Activated T-cell treated with anti-CD3 and anti-CD28 coated beads, Interleukin-2, amount 50 U/mL, for 4 hours (primary cell): ENCODE data around the gene EVA1B. TPM values are rescaled to one million over a fixed set of nuclear protein-coding genes. Genes with fewer than 3 reads are reported as not detected.

Experiments
- ATAC-seq, 2 donors: fragments of 200-7000 bp; cut with Tn5 transposase; one replicate each; pipeline ENCODE4 v1.10.0; 2021
- DNase-seq: peaks from one replicate; pipeline ENCODE4 v3.0.0-alpha.2; 2020
- H3K27me3 Mint-ChIP-seq: one replicate; pipeline ENCODE4 v1.8.0; 2021; ENCODE audit warnings: low read depth, mixed read lengths
- H3K36me3 Mint-ChIP-seq: one replicate; pipeline ENCODE4 v1.8.0; 2022; ENCODE audit warnings: mixed read lengths; ENCODE audit not compliant: insufficient read depth
- H3K4me1 Mint-ChIP-seq: one replicate; pipeline ENCODE4 v1.8.0; 2021; ENCODE audit warnings: low read depth, mixed read lengths
- H3K4me3 Mint-ChIP-seq: one replicate; pipeline ENCODE4 v1.8.0; 2021; ENCODE audit warnings: mild to moderate bottlenecking, moderate library complexity, mixed read lengths
- H3K9me3 Mint-ChIP-seq: one replicate; pipeline ENCODE4 v1.8.0; 2021; ENCODE audit warnings: mixed read lengths
- total RNA-seq, 3 donors: library from RNA; stranded (reverse); gene quantifications; one replicate each; pipeline ENCODE4 v1.2.1, GENCODE V29; 2021

Gene EVA1B
- total RNA-seq, 3 donors from 2014 or later, result 2.2 to 5.5 (median 4.5) TPM

DNA sequence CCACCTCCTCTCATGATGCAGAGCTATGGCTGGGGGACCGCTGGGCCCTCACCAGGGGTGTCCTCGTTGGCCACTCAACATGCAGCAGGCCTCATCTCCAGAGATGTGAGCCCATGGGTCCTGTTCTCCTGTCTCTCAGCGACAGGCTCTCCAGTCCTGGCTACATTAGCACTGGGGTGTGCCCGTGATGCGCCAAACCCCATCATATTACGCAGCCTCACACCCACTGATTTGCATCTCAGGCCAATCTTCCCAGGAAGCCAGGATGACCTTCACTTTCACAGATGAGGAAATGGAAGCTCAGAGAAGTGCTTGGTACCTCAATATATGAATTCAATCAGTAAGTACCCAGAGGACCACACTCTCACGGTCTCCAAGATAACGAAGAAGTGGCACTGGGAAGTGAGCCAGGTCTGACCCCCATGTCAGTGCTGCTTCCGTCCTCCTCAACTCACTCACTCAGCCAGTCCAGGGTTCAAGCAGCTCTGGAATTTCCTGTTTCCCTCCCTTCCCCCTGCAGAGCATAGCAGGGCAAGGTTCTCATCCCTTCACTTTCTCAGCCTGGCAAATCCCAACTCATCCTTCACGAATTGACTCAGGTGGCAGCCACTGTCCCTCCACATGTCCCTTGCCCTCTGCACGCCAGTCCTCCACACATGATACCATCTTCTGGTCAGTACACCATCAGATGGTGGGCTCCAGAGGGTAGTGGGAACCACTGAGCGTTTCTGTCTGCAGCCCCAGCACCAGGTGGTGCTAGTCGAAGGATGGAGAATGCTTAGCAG lies 28.9 kb upstream of the EVA1B start:
- Mint-ChIP-seq H3K4me3 (no peak overlapping the region), H3K27me3 (no peaks in the 10 kb centered on the region), H3K36me3 (peaks cover 30% of the 10 kb centered on the region), H3K9me3 (no peaks in the 10 kb centered on the region), H3K4me1 (peaks cover 26% of the 10 kb centered on the region)
- ATAC-seq, result no peak
- DNase-seq, result no peak

GRCh38 chr1:36351227-36351977 lies 28.0 kb upstream of the EVA1B start:
- no peaks in the 10 kb centered on the region for H3K27me3 Mint-ChIP-seq
- H3K36me3 Mint-ChIP-seq, result peaks cover 30% of the 10 kb centered on the region
- ATAC-seq (peak in 1 of 2 donors; percentile 24), DNase-seq (no peak)
- H3K4me3 Mint-ChIP-seq, result no peak overlapping the region
- peaks cover 26% of the 10 kb centered on the region for H3K4me1 Mint-ChIP-seq
- no peaks in the 10 kb centered on the region for H3K9me3 Mint-ChIP-seq

GRCh38 chr1:36350659-36351226 lies 27.3 kb upstream of the EVA1B start:
- peak; percentile 86 to 89 for ATAC-seq
- H3K36me3 Mint-ChIP-seq, result peaks cover 30% of the 10 kb centered on the region
- H3K4me3 Mint-ChIP-seq, result no peak overlapping the region
- H3K27me3 Mint-ChIP-seq, result no peaks in the 10 kb centered on the region
- peaks cover 26% of the 10 kb centered on the region for H3K4me1 Mint-ChIP-seq
- no peaks in the 10 kb centered on the region for H3K9me3 Mint-ChIP-seq
- peak; percentile 38 for DNase-seq

DNA sequence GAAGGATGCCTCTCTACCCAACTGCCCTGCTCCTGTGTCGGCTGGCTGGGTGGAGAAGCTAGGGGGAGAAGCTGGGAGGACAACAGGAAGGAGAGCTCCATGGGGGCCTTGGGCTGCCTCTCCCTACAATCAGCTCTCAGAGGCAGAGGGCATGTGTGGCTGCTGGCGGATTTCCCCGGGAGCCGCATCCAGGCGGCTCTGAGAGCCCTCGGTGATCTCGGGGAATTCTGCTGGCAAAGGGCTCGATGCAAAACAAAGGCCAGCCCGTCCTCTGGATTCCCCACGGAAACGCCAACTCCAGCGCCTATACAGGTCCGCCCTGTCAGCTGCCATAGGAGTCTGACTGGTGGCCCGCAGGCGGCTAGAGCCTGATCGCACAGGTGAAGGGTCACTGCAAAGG lies 26.4 kb upstream of the EVA1B start:
- Mint-ChIP-seq H3K27me3 (no peaks in the 10 kb centered on the region), H3K4me1 (peaks cover 26% of the 10 kb centered on the region), H3K4me3 (no peak overlapping the region), H3K9me3 (no peaks in the 10 kb centered on the region), H3K36me3 (peaks cover 27% of the 10 kb centered on the region)
- DNase-seq (no peak), ATAC-seq (no peak)

DNA sequence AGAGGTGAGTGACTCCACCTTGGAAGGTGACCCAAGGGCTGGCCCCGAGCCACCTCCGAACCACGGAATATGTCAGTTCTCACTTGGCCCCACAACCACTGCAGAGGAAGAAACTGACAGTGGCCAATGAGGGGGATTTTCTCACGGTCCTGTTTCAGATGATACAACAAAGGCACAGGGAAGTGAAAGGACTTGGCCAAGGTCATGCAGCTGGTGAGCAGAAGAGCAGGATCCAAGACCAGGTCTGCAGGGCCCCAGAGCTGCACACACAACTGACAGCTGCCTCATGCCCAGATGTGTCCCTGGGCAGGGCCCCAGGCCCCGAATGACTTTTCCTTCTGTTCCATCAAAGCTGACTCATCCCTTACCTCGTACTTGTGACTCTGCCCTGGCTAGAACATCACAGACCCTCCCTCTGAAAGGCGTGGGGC lies 25.8 kb upstream of the EVA1B start:
- Mint-ChIP-seq H3K9me3 (no peaks in the 10 kb centered on the region), H3K4me1 (peaks cover 26% of the 10 kb centered on the region), H3K36me3 (peaks cover 25% of the 10 kb centered on the region), H3K27me3 (no peaks in the 10 kb centered on the region), H3K4me3 (no peak overlapping the region)
- peak in 1 of 2 donors; percentile 17 for ATAC-seq
- no peak for DNase-seq

GRCh38 chr1:36346741-36347370 lies 23.4 kb upstream of the EVA1B start:
- Mint-ChIP-seq H3K36me3 (peaks cover 16% of the 10 kb centered on the region), H3K9me3 (no peaks in the 10 kb centered on the region)

DNA sequence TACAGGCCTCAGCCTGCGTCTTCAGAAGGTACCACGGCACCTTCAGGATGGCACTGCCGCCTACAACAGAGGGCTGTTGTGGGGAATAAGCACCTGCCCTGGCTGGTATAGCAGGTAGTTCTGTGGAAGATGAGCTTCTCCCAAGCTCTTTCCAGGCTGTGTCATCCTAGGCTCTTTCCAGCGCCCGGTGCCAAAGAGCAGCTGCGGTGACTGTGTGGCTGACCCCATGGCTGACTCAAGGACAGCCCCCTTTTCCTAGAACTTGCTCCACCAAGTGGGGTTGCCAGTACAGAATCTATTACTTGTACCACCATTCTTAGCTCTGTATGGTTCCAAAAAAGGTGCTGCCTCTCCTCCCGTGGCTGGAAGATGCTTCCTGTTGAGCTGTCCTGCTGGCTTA lies 21.9 kb upstream of the EVA1B start:
- no peaks in the 10 kb centered on the region for H3K27me3 Mint-ChIP-seq
- H3K4me1 Mint-ChIP-seq, result peaks cover 4% of the 10 kb centered on the region
- DNase-seq (no peak), ATAC-seq (no peak)
- no peaks in the 10 kb centered on the region for H3K9me3 Mint-ChIP-seq
- peaks cover 24% of the 10 kb centered on the region for H3K36me3 Mint-ChIP-seq
- H3K4me3 Mint-ChIP-seq, result no peak overlapping the region

More at GRCh38 chr1:36346741-36347370, 23.4 kb upstream of the EVA1B start:
- DNase-seq, result no peak
- H3K4me1 Mint-ChIP-seq, result peaks cover 19% of the 10 kb centered on the region
- no peak overlapping the region for H3K4me3 Mint-ChIP-seq
- no peak for ATAC-seq
- H3K27me3 Mint-ChIP-seq, result no peaks in the 10 kb centered on the region

DNA sequence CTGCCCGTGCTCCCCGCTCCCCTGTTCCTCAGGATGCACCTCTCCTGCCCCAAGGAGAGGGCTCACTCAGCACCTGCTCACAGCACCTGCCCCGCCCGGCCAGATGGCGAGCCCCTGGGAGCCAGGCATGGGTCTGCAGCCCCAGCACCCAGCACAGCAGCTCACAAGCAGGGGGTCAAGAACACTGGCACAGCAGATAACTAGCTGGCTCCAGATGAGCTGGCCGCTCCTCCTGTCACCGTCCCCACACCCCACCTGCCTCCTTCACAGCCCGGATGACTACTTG lies 20.9 kb upstream of the EVA1B start:
- H3K9me3 Mint-ChIP-seq, result no peaks in the 10 kb centered on the region
- H3K4me3 Mint-ChIP-seq, result no peak overlapping the region
- H3K4me1 Mint-ChIP-seq, result peaks cover 5% of the 10 kb centered on the region
- no peak for ATAC-seq
- no peak for DNase-seq
- H3K27me3 Mint-ChIP-seq, result no peaks in the 10 kb centered on the region
- peaks cover 25% of the 10 kb centered on the region for H3K36me3 Mint-ChIP-seq

DNA sequence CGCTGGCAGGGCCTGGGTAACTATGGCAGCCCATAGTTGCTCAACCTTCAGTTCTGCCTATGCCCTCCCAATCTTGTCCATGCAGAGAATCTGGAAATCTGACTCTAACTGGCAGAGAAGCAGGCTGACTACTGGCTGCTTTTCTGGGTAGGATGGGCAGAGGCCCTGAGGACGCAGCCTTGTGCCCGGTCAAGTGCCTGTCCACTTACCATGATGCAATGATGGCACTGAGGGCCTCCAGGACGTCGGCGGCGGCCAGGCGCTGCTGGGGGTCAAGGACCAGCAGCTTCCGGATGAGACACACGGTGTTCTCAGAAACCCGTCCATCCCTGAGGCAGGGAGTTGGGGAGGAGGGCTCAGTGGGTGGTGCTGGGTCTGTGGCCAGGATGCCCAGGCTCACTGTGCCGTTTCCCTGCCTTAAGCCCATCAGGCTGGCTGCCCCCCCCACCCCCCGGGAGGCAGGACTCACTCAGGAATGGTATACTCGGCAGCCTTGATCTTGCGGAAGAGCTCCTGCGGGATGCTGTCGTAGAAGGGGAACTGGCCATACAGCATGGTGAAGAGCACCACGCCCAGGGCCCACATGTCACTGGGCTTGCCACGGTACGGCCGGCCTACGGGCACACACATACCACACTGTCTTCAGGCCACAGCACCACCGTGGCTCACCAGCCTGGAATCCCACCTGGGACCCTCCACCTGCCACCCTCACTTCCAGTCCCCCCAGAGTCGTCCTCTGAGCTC lies 20.4 kb upstream of the EVA1B start:
- Mint-ChIP-seq H3K4me3 (no peak overlapping the region), H3K4me1 (peaks cover 10% of the 10 kb centered on the region), H3K36me3 (peaks cover 26% of the 10 kb centered on the region), H3K27me3 (no peaks in the 10 kb centered on the region), H3K9me3 (no peaks in the 10 kb centered on the region)
- ATAC-seq, result no peak
- DNase-seq, result no peak

DNA sequence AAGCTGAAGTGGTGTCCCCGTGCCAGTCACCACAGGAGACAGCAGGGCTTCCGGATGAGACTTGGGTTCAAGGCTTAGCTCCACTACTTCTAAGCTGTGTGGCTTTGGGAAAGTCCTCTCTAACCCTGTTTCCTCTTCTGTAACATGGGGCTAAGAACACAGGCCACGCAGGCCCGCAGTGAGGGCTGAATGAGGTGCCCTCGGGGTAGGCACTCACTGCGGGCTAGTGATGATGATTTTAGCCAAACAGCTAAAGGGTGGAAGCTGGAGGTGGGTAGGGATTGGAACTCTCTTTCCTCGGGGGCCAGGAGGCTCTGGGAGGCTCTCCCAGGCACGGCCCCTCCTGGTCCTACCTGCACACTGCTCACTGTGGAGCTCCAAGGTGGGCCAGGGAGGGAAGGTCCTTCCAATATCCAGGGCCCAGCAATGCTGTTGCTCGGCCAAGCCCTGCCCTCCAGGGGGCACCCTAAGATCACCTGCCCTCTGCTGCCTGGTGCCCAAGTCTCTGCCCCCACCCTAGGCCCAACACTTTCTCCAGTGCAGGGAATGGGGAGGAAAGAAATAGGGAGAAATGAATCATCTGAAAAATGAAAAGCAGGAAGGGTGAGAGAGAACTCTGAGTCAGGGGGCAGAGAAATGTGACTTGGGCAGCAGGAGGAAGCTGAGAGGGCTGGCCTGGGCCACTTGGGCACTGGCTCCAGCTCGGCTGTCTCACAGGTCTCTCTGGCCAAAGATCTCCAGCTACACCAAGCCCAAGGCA lies 19.2 kb upstream of the EVA1B start:
- Mint-ChIP-seq H3K36me3 (peaks cover 21% of the 10 kb centered on the region), H3K27me3 (no peaks in the 10 kb centered on the region), H3K4me1 (peaks cover 12% of the 10 kb centered on the region), H3K4me3 (no peak overlapping the region), H3K9me3 (no peaks in the 10 kb centered on the region)
- ATAC-seq, result peak; percentile 77 to 87
- peak; percentile 62 for DNase-seq

DNA sequence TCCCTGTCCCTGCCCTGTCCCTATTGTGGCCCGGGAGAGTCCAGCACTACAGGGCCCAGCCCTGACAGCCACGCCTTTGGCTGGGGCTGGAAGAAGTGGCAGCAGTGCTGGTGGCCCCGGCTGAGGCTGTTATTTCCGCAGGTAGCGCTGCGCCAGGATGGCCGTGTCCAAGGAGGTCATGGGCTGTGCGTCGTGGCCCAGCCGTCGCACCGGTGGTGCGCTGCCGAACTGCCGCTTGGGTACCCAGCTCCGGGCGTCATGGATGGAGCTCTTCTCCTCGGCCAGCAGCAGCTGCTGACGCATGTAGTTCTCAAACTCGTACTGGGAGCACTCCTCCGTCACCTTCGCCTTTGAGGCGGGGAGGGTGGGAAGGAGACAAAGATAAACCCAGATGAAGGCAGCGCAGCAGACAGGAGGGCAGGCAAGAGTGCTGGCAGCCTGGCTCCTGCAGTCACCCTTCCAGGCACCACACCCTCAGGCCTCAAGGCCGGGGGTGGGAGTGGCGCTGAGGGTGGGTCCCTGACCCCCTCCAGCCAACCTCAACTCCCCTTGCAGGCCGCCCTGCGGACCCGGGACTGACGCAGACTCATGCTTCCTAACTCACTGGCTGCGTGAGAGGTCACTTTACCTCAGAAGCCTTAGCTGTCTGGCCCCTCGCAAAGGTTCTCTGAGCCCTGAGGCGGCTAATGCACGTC lies 18.3 kb upstream of the EVA1B start:
- DNase-seq (no peak), ATAC-seq (no peak)
- Mint-ChIP-seq H3K36me3 (peaks cover 15% of the 10 kb centered on the region), H3K27me3 (no peaks in the 10 kb centered on the region), H3K4me1 (peaks cover 12% of the 10 kb centered on the region), H3K4me3 (no peak overlapping the region), H3K9me3 (no peaks in the 10 kb centered on the region)

DNA sequence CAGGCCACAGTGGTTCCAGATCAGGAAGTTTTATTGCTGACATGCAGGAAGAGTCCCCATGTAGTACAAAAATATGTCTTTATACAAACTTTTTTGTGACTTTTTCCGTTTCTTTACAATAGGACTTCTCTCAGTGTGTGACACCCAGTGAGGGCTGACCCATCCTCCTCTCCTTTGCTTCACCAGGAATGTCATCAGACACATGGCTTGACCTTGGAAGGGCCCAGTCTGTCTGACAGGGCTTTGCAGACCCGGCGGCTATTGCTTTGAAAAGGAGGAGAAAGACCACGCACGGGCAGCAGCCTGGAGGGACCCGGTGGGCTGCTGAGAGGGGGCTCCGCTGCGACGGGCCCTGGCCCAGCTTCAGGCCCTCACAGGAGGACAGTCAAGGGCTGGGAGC lies 16.2 kb upstream of the EVA1B start:
- DNase-seq, result no peak
- no peaks in the 10 kb centered on the region for H3K9me3 Mint-ChIP-seq
- peaks cover 10% of the 10 kb centered on the region for H3K36me3 Mint-ChIP-seq
- H3K4me1 Mint-ChIP-seq, result peaks cover 12% of the 10 kb centered on the region
- ATAC-seq, result no peak
- no peaks in the 10 kb centered on the region for H3K27me3 Mint-ChIP-seq
- no peak overlapping the region for H3K4me3 Mint-ChIP-seq

- Mint-ChIP-seq H3K9me3 (no peaks in the 10 kb centered on the region), H3K36me3 (peaks cover 9% of the 10 kb centered on the region), H3K27me3 (no peaks in the 10 kb centered on the region), H3K4me1 (peaks cover 12% of the 10 kb centered on the region), H3K4me3 (no peak overlapping the region)
- no peak for DNase-seq
- no peak for ATAC-seq
These were observed 15.8 kb upstream of the EVA1B start for GRCh38 chr1:36339215-36339614.
